ENCODE data around the gene LRTM2. TPM values are rescaled to one million over a fixed set of nuclear protein-coding genes. Genes with fewer than 3 reads are reported as not detected.

The LRTM2 gene
- total RNA-seq, 1 donor from 2014 or later = not detected

DNA sequence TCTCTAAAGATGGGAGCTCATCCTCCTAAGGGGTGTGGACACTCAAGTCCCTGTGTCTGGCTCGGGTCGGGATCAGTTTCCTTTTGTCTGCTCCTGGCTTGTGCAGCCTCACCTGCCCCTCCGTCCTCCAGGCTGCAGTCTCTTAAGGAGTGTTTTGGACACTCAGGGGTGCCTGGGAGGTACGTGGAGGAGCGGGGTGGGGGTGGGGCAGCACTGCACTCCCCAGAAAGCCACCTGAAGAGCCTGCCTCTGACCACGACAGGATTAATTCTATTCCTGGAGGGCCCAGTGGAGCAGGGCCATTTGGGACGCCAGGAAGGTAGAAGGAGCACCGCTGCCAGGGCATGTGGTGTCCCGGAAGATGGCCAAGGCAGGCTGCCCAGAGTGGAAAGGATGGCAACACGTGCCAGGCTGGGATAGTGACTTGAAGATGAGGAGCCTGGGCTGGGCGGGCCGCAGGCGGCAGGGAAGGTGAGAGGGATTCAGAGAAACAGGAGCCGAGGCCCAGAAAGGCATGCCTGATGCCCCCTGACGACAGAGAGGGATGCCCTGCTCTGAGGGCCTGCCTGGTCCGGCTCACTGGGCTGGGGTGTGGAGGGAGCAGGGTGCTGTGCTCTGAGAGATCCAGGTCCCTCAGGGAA, 14.8 kb upstream of the LRTM2 start:
- Mint-ChIP-seq H3K9me3 (ENCODE audit: unreplicated experiment) (no peaks in the 10 kb centered on the region), H3K4me3 (ENCODE audit: unreplicated experiment) (no peak overlapping the region), H3K27ac (ENCODE audit: unreplicated experiment) (no peak overlapping the region), H3K4me1 (ENCODE audit: unreplicated experiment) (peaks cover 16% of the 10 kb centered on the region), H3K36me3 (ENCODE audit: unreplicated experiment) (no peaks in the 10 kb centered on the region), H3K27me3 (ENCODE audit: unreplicated experiment) (no peaks in the 10 kb centered on the region)
- no peak for DNase-seq (ENCODE audit: extremely low spot score, unreplicated experiment)
- TF ChIP-seq CTCF (IDR thresholded peaks at IDR 0.05) = no peak

DNA sequence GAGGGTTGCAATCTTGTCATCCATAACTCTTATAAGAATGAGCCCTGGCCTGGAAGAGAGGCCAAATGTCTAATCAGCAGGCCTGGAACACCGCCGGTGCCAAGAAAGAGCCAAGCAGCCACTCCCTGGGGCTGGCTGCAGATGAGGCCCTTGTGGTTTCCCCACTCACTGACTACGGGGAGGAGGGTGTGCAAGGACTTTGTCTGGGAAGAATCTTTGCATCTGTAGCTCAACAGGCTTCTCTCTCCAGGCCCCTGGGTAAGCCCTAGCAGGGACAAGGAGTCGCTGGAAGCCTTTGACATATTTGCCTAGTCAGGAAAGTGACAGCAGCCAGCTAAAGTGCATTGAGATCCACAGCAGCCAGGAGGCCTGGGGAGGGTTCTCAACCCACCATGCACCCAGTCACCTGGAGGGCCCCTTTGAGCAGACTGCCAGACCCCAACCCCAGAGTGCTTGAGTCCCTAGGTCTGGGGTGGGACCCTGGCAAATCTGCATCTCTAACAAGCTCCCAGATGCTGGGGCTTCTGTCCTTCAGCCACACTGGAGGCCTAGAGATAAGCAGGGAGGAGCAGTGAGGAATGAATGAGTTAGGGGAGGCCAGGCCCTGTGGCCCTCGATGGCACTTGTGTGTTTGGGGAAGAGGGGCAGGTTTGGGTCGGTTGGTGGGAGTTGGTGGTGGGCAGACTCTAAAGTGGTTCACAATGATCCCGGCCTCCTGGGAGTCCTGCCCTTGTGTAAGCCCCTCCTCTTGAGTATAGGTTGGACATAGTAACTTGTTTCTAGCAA, 13.9 kb upstream of the LRTM2 start:
- DNase-seq (ENCODE audit: extremely low spot score, unreplicated experiment) = no peak
- H3K9me3 Mint-ChIP-seq (ENCODE audit: unreplicated experiment) = no peaks in the 10 kb centered on the region
- no peak overlapping the region for H3K4me3 Mint-ChIP-seq (ENCODE audit: unreplicated experiment)
- H3K27me3 Mint-ChIP-seq (ENCODE audit: unreplicated experiment) = no peaks in the 10 kb centered on the region
- peaks cover 8% of the 10 kb centered on the region for H3K4me1 Mint-ChIP-seq (ENCODE audit: unreplicated experiment)
- no peak for TF ChIP-seq CTCF (IDR thresholded peaks at IDR 0.05)
- H3K27ac Mint-ChIP-seq (ENCODE audit: unreplicated experiment) = no peak overlapping the region
- H3K36me3 Mint-ChIP-seq (ENCODE audit: unreplicated experiment) = no peaks in the 10 kb centered on the region

DNA sequence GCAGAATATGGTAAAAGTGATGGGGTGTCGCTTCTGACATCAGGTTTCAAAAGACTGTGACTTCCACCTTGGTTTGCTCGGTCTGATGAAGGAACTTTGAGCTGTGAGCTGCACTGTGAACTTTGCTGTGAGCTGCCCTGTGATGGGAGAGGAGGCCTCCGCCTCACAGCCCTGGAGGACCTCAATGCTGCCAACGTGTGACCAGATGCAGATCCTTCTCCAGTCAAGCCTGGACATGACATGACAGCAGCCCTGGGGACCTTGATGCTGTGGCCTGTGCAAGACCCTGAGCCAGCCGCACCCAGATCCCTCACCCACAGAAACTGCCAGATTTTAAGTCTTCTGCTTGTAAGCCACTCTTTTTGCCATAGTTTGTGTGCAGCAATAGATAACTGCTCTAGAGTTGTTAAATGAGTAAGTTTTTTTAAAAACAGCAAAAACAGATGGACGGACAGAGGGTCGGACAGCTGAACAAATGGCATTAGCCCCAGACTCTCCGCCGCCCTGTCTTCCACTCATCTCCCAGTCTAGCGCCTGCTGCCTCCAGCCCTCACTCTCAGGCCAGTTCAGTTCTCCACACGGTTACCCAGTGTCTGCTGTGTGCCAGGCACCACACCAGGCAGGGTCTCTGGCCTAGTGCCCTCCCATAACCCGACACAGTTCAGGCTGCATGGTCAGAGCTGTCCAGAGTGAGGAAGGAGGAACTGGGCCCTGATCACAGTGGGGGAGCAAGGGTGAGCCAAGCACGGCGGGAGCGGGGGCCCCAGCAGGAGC, 13.1 kb upstream of the LRTM2 start:
- Mint-ChIP-seq H3K4me3 (ENCODE audit: unreplicated experiment) (no peak overlapping the region), H3K36me3 (ENCODE audit: unreplicated experiment) (no peaks in the 10 kb centered on the region), H3K4me1 (ENCODE audit: unreplicated experiment) (peaks cover 10% of the 10 kb centered on the region), H3K9me3 (ENCODE audit: unreplicated experiment) (no peaks in the 10 kb centered on the region), H3K27ac (ENCODE audit: unreplicated experiment) (no peak overlapping the region), H3K27me3 (ENCODE audit: unreplicated experiment) (no peaks in the 10 kb centered on the region)
- DNase-seq (ENCODE audit: extremely low spot score, unreplicated experiment) = no peak
- no peak for TF ChIP-seq CTCF (IDR thresholded peaks at IDR 0.05)

GRCh38 chr12:1808036-1808797, 12.1 kb upstream of the LRTM2 start:
- H3K4me1 Mint-ChIP-seq (ENCODE audit: unreplicated experiment) = peaks cover 15% of the 10 kb centered on the region
- H3K27ac Mint-ChIP-seq (ENCODE audit: unreplicated experiment) = no peak overlapping the region
- no peak for DNase-seq (ENCODE audit: extremely low spot score, unreplicated experiment)
- no peak overlapping the region for H3K4me3 Mint-ChIP-seq (ENCODE audit: unreplicated experiment)
- H3K36me3 Mint-ChIP-seq (ENCODE audit: unreplicated experiment) = no peaks in the 10 kb centered on the region
- TF ChIP-seq CTCF (IDR thresholded peaks at IDR 0.05) = no peak
- H3K9me3 Mint-ChIP-seq (ENCODE audit: unreplicated experiment) = no peaks in the 10 kb centered on the region
- H3K27me3 Mint-ChIP-seq (ENCODE audit: unreplicated experiment) = no peaks in the 10 kb centered on the region
